Kidney (tissue), 14 donors: Measurements from ENCODE around the gene DIS3L2. TPM values are rescaled to one million over a fixed set of nuclear protein-coding genes. Genes with fewer than 3 reads are reported as not detected.

Experiments
- DNase-seq, 5 donors: peaks; one replicate each; pipeline ENCODE4 v3.0.0-alpha.2; 2013 to 2020
- FAIRE-seq: peaks from 2 replicates; lab custom pipeline; 2012; peaks lifted over from hg19 to GRCh38; lab: Jason Lieb, UNC
- H3K27ac ChIP-seq, 2 donors: one replicate each; pipeline ENCODE4 v1.7.0; 2013; ENCODE audit warnings: low read depth in 2 of 2, low read length in 2 of 2, inconsistent platforms in 1 of 2
- H3K27me3 ChIP-seq: one replicate; pipeline ENCODE4 v1.7.1; 2013; ENCODE audit warnings: low read length, inconsistent platforms; ENCODE audit not compliant: control insufficient read depth, insufficient read depth
- H3K36me3 ChIP-seq, 3 donors: one replicate each; pipeline versions ENCODE4 v1.7.0 to v1.7.1; 2013; ENCODE audit warnings: low read length in 3 of 3, control low read depth in 1 of 3, inconsistent platforms in 1 of 3; ENCODE audit not compliant: insufficient read depth in 3 of 3, control insufficient read depth in 2 of 3
- H3K4me1 ChIP-seq, 3 donors: one replicate each; pipeline versions ENCODE4 v1.7.0 to v1.7.1; 2013; ENCODE audit warnings: low read length in 3 of 3, inconsistent platforms in 1 of 3, low read depth in 1 of 3; ENCODE audit not compliant: control insufficient read depth in 2 of 3, insufficient read depth in 2 of 3
- H3K4me3 ChIP-seq, 3 donors: one replicate each; pipeline versions ENCODE4 v1.7.0 to v1.8.1; 2013; ENCODE audit warnings: low read length in 3 of 3, control low read depth in 1 of 3, inconsistent platforms in 1 of 3
- H3K9ac ChIP-seq, 3 donors: one replicate each; pipeline versions ENCODE4 v1.7.0 to v1.7.1; 2013; ENCODE audit warnings: low read length in 3 of 3, control low read depth in 1 of 3, inconsistent platforms in 1 of 3
- H3K9me3 ChIP-seq, 3 donors: one replicate each; pipeline versions ENCODE4 v1.7.0 to v1.7.1; 2013; ENCODE audit warnings: low read length in 3 of 3, control low read depth in 1 of 3, inconsistent platforms in 1 of 3; ENCODE audit not compliant: control insufficient read depth in 2 of 3, insufficient read depth in 1 of 3
- intact Hi-C: fragments of 100-400 bp; cut with DNase I; formaldehyde crosslinking; loops from one replicate; pipeline ENCODE4 v1.11.1; 2022
- polyA plus RNA-seq: library from polyadenylated mRNA; stranded (reverse); fragments of 350-450 nt; fragmentation: Illumina TruSeq; extraction: RNeasy Lipid Tissue Mini Kit (QIAGEN cat#74804); gene quantifications from one replicate; pipeline ENCODE4 v1.2.3, GENCODE V29; 2014; ENCODE audit warnings: low read depth, low replicate concordance; ENCODE audit not compliant: insufficient read depth
- total RNA-seq: library from RNA; stranded (reverse); fragmentation: NEBNext Ultra II Directional; extraction: Animal tissue kit (Norgen Biotek cat#: 25700); gene quantifications from one replicate; pipeline ENCODE4 v1.2.1, GENCODE V29; 2021
- TF ChIP-seq, protein P1 (sequence below): IDR thresholded peaks from 3 replicates; pipeline ENCODE4 v1.5.1; 2012; ENCODE audit warnings: mild to moderate bottlenecking, moderate library complexity, borderline replicate concordance; ENCODE audit not compliant: insufficient read depth; ENCODE audit errors: extremely low read depth
- donor health status: control.
- donor health status: control.
- donor health status: control.
- donor health status: control.
- donor health status: control.
- donor health status: DM: yes; HTN: yes; CAD: no.
- donor health status: Normal renal cell carcinoma (clear cell type).

DIS3L2 gene
- total and polyA plus RNA-seq, 2 donors from 2014 or later, result 12.3 to 47.7 TPM

DNA sequence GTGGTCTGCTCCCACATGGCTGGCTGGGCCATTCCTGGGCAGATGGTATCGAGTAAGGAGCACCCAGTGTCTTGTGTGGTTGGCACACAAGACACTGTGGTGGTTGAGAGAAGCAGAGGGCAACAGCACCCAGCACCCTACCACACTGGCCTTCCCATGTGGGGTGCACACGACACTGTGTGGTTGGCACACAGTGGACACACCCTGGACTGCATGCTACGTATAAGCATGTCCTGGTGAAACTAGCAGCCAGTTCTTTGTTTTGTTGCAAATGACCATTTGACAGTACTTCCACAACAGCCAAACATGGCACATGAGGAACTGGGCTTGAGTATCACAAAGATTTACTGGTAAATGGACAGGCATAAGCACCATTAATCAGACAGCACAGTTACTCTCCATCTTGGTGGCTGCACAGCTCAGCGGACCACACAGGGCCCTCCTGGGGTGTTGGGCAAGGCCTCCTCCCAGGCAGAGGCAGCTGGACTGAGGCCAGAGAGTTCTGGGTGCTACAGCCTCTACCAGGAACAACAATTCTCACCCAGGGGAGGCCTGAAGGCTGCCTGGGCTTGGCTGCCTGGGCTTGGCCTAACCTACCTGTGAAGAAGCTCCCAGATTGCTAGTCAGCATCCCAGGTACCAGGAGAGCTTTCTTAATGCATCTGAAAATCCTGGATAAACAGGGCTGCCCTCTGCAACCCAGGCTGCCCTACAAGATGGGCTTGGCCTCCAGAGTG, 357.7 kb downstream of the DIS3L2 start:
- no peaks in the 10 kb centered on the region for H3K36me3 ChIP-seq
- DNase-seq (peak in 1 of 5 donors; percentile 19), FAIRE-seq (no peak)
- H3K9ac ChIP-seq, result no peak overlapping the region
- peaks cover 0 to 19% (median 5%) of the 10 kb centered on the region in 3 donors for H3K4me1 ChIP-seq
- no peak overlapping the region for H3K4me3 ChIP-seq
- no peaks in the 10 kb centered on the region for H3K27me3 ChIP-seq
- intact Hi-C loops, result no loop called here
- no peak overlapping the region for H3K27ac ChIP-seq
- TF ChIP-seq, protein P1, sequence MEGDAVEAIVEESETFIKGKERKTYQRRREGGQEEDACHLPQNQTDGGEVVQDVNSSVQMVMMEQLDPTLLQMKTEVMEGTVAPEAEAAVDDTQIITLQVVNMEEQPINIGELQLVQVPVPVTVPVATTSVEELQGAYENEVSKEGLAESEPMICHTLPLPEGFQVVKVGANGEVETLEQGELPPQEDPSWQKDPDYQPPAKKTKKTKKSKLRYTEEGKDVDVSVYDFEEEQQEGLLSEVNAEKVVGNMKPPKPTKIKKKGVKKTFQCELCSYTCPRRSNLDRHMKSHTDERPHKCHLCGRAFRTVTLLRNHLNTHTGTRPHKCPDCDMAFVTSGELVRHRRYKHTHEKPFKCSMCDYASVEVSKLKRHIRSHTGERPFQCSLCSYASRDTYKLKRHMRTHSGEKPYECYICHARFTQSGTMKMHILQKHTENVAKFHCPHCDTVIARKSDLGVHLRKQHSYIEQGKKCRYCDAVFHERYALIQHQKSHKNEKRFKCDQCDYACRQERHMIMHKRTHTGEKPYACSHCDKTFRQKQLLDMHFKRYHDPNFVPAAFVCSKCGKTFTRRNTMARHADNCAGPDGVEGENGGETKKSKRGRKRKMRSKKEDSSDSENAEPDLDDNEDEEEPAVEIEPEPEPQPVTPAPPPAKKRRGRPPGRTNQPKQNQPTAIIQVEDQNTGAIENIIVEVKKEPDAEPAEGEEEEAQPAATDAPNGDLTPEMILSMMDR, result no peak
- no peaks in the 10 kb centered on the region for H3K9me3 ChIP-seq

DNA sequence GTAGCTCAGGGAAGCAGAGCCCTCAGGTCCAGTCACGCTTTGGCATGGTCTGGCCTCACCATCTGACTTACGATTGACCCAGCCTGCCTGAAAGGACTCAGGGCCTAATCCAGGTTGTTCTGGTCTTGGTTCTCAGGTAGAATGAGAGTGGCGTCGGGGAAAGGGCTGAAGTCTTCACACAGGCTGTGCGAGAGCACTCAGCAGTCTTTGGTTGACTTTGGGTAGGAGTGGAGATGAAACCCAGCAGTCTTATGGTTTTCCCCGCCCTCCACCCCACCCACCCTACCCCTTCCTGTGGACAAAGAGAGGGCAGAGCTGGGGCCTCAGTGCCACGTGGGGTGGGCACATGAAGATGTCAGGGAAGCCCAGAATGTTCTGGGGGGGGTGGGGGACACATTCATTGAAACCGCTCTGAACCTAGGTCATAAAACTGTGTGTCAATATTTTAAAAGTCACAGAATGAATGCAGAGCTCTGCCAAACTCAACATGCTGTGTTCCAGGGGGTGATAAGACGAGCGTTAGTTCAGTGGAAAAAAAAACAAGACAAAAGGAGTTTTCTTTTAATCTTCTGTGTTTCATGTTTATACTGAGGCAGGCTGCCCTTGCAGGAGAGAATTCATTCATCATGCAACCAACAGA, 358.4 kb downstream of the DIS3L2 start:
- H3K27ac ChIP-seq, result no peak overlapping the region
- no peak overlapping the region for H3K9ac ChIP-seq
- H3K36me3 ChIP-seq, result no peaks in the 10 kb centered on the region
- H3K4me1 ChIP-seq, result peaks cover 0 to 19% (median 5%) of the 10 kb centered on the region in 3 donors
- H3K9me3 ChIP-seq, result no peaks in the 10 kb centered on the region
- FAIRE-seq, result no peak
- TF ChIP-seq, protein P1, result no peak
- DNase-seq, result peak in 1 of 5 donors; percentile 21
- intact Hi-C loops, result loop anchor here (10.0 kb wide), 1 partner anchor 395 kb away; the partner anchor contains the start of gene NPPC
- H3K27me3 ChIP-seq, result no peaks in the 10 kb centered on the region
- H3K4me3 ChIP-seq, result no peak overlapping the region

DNA sequence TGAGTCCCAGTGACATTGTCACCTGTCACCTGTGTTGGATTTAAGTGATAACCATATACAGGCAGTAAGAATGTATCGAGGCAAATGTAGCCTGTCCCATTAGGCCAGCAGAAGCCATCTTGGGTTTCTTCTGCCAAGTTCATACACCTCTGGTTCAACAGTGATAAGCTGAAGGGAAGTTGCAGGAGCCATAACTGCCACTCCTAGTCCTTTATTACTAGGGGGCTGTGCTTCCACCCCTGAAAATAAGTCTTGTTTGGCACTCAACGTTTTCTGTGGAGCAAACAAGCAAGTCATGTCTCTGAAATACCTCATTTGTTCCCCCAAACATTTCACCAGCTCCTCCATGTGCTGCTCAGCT, 358.9 kb downstream of the DIS3L2 start:
- Histone ChIP-seq H3K36me3 (no peaks in the 10 kb centered on the region), H3K4me3 (no peak overlapping the region), H3K9ac (no peak overlapping the region), H3K9me3 (no peaks in the 10 kb centered on the region), H3K4me1 (peaks cover 0 to 19% (median 5%) of the 10 kb centered on the region in 3 donors), H3K27ac (no peak overlapping the region), H3K27me3 (no peaks in the 10 kb centered on the region)
- TF ChIP-seq, protein P1, result no peak
- no peak for FAIRE-seq
- DNase-seq, result peak in 1 of 5 donors; percentile 4
- intact Hi-C loops, result loop anchor here (10.0 kb wide), 1 partner anchor 396 kb away; the partner anchor contains the start of gene NPPC
